Body of pancreas (tissue), 4 donors: ENCODE measurements around the gene DYSF. TPM values are rescaled to one million over a fixed set of nuclear protein-coding genes. Genes with fewer than 3 reads are reported as not detected.

ENCODE experiments used
- ATAC-seq: fragments of 150-250 bp; one replicate; pipeline ENCODE4 v1.9.1; 2016
- DNase-seq, 4 donors: peaks; one replicate each; pipeline ENCODE4 v3.0.0-alpha.2; 2019
- H3K27ac ChIP-seq, 4 donors: fragments of 200-600 bp; sonication (generic); 1 replicate in 3 of 4; 2 replicates in 1 of 4; pipeline versions ENCODE4 v1.5.1 to v1.6.1; 2016 to 2019; ENCODE audit warnings: mild to moderate bottlenecking in 1 of 4, mixed read lengths in 1 of 4, moderate library complexity in 1 of 4
- H3K27me3 ChIP-seq, 2 donors: fragments of 200-600 bp; sonication (generic); one replicate each; pipeline ENCODE4 v1.6.0; 2016; ENCODE audit warnings: mild to moderate bottlenecking in 1 of 2
- H3K36me3 ChIP-seq, 2 donors: fragments of 200-600 bp; sonication (generic); replicated peaks in 1 of 2; 2 replicates each; pipeline ENCODE4 v1.5.1; 2016; ENCODE audit warnings: low read depth in 2 of 2; ENCODE audit not compliant: insufficient read depth in 1 of 2
- H3K4me1 ChIP-seq: fragments of 200-600 bp; sonication (generic); one replicate; pipeline ENCODE4 v1.6.0; 2016
- H3K4me3 ChIP-seq, 2 donors: fragments of 200-600 bp; sonication (generic); 1 replicate in 1 of 2; 2 replicates in 1 of 2; pipeline ENCODE4 v1.5.1; 2016 to 2019
- H3K9me3 ChIP-seq, 3 donors: fragments of 200-600 bp; sonication (generic); 1 replicate in 2 of 3; 2 replicates in 1 of 3; pipeline ENCODE4 v1.5.1; 2016
- POLR2A ChIP-seq, 3 donors: fragments of 450-650 bp; IDR thresholded peaks; one replicate each; pipeline ENCODE4 v1.6.1; 2016; ENCODE audit warnings: antibody characterized with exemption in 3 of 3, mild to moderate bottlenecking in 2 of 3
- WGBS, 2 donors: methylation state at CpG; one replicate each; pipeline ENCODE4 v1.1.5; 2017; 5-methylcytosine and 5-hydroxymethylcytosine counted together
- intact Hi-C: fragments of 100-400 bp; cut with DNase I; formaldehyde crosslinking; loops from one replicate; pipeline ENCODE4 v1.15.1; 2023
- total RNA-seq, 2 donors: library from RNA; depleted of rRNA; stranded (reverse); fragments of >200 nt; gene quantifications; one replicate each; pipeline ENCODE4 v1.1.0, GENCODE V29; 2016
- TF ChIP-seq, protein P1 (sequence below), 7 experiments: fragments of 450-650 bp in 4 of 7; fragments of 200-600 bp in 3 of 7; sonication (generic) in 3 of 7; IDR thresholded peaks; one replicate each; pipeline ENCODE4 v1.5.1; 2016 to 2019; ENCODE audit warnings: antibody characterized with exemption in 7 of 7

Gene DYSF
- total RNA-seq, 2 donors from 2014 or later = 3.1 to 10.9 TPM

DNA sequence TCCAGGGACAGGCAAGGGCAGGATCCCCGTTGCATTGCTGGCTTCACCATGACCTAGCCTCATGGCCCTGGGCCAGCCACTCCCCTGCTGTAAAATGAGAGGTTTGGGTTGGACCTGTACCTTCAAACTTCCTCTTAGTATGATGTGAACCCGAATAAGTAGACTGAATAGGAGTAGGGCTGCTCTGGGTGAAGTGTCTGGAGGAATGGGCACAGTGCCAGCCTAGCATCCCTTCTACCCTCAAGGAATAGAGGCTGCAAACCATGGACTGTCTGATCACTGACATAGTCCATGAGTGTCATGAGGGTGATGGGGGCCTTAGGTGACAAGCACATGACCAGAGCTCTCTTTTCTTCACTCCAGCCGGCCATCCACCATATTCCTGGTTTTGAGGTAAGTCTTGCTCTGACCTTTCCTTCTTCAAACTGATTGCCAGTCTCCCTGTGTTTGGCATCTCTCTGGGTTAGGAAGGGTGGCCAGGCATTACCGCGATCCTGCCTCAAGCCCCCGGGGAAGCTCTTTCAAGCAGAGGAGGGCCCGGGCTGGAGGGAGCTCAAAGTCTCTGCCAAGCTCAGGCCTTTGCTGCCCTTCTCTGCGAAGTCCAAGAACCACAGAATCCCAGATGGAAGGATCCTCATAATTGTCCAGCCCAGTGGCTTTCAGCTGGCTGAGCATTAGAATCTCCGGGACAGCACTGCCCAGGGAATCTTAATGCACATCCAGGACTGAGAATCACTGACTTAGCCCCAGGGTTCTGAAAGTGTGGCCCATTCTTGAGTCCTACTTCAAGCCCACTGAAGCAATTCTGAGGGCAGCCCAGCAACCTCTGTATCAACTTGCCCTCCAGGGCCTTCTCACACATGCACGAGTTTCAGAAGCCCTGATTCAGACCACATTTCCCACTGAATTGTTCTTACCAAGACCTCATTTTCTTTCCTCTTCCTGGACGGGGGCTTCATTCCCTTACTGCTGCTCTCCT is 148.1 kb downstream of the DYSF start:
- Histone ChIP-seq H3K4me3 (no peak overlapping the region), H3K27me3 (no peaks in the 10 kb centered on the region), H3K9me3 (no peaks in the 10 kb centered on the region), H3K27ac (no peak overlapping the region), H3K4me1 (no peaks in the 10 kb centered on the region), H3K36me3 (no peaks in the 10 kb centered on the region)
- no peak for TF ChIP-seq POLR2A (IDR thresholded peaks at IDR 0.05)
- DNase-seq (no peak), ATAC-seq (no peak)
- WGBS, 2 donors = 74 to 86% methylated on average over 10 to 11 of the region's 11 CpGs
- intact Hi-C loops = no loop called here

DNA sequence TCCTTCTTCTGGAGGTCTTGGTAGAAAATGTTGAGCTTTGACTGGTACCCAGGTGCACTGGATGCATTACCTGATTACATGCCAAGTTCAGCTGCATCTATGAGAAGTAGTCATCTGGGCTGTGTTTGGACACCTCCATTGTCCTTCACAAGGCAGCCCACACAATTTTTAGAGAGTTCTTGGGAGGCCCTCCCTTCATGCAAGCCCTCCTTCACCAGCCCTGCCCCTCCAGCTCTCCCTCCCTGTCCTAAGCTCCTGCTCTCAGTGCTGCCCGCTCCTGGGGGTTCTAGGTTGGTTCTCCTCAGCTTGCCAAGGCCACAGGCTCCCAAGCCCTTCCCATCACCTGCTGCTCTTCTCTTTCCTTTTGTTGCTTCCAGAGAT is 148.7 kb downstream of the DYSF start:
- intact Hi-C loops = no loop called here

DNA sequence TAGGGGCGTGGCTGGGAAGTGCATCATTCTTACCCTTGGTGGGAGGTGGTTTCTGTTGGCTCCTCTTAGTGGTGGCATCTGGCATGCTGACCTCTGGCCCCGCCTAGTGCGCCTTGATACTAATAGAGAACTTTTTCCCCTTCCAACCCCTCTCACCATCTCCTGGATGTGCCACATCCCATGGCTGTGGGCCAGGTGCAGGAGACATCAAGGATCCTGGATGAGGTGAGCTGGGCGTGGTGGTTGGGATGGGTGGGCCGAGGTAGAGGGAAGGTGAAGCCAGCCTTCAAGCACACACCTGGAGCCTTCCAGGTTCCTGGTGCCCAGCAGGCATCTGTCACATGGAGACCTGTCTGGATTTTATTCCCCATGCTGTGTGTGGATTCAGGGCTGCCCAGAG is 149.2 kb downstream of the DYSF start:
- Histone ChIP-seq H3K36me3 (no peaks in the 10 kb centered on the region), H3K9me3 (no peaks in the 10 kb centered on the region), H3K27ac (no peak overlapping the region), H3K4me1 (no peaks in the 10 kb centered on the region), H3K4me3 (no peak overlapping the region), H3K27me3 (no peaks in the 10 kb centered on the region)
- intact Hi-C loops = no loop called here
- WGBS, 2 donors = 59 to 78% methylated on average over 4 to 5 of the region's 5 CpGs
- DNase-seq (no peak), ATAC-seq (no peak)
- TF ChIP-seq, protein P1, sequence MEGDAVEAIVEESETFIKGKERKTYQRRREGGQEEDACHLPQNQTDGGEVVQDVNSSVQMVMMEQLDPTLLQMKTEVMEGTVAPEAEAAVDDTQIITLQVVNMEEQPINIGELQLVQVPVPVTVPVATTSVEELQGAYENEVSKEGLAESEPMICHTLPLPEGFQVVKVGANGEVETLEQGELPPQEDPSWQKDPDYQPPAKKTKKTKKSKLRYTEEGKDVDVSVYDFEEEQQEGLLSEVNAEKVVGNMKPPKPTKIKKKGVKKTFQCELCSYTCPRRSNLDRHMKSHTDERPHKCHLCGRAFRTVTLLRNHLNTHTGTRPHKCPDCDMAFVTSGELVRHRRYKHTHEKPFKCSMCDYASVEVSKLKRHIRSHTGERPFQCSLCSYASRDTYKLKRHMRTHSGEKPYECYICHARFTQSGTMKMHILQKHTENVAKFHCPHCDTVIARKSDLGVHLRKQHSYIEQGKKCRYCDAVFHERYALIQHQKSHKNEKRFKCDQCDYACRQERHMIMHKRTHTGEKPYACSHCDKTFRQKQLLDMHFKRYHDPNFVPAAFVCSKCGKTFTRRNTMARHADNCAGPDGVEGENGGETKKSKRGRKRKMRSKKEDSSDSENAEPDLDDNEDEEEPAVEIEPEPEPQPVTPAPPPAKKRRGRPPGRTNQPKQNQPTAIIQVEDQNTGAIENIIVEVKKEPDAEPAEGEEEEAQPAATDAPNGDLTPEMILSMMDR (IDR thresholded peaks at IDR 0.05) = no peak

More for the DNA sequence above, 148.7 kb downstream of the DYSF start:
- H3K36me3 ChIP-seq = no peaks in the 10 kb centered on the region
- H3K27ac ChIP-seq = no peak overlapping the region
- 42 to 100% methylated on average over 1 of the region's 1 CpG for WGBS, 2 donors
- no peaks in the 10 kb centered on the region for H3K9me3 ChIP-seq
- TF ChIP-seq, protein P1 (IDR thresholded peaks at IDR 0.05) = no peak
- no peaks in the 10 kb centered on the region for H3K4me1 ChIP-seq
- no peak overlapping the region for H3K4me3 ChIP-seq
- ATAC-seq (no peak), DNase-seq (no peak)
- no peaks in the 10 kb centered on the region for H3K27me3 ChIP-seq

DNA sequence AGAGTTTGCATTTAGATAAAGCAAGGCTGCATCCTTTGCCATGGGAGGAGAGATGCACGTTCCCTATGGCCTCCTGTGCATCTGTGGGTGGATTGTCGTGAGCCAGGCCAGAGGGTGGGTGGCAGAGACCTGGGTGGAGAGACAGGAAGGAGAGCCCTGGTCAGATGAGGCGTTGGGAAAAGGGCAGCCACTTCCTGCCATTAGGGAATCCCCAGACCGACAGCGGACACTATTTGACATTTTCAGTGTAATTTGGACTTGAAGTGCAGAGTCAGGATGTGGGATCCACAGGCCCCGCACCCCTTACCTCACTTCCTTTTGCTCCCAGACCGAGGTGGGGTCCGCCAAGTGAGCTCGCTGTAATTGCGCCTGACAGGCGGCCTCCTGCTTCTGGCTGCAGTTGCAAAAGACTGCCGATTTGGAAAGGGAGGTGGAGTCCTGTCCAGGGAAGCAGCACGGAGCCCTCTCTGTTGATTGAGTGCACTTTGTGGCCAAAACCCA is 150.0 kb downstream of the DYSF start:
- TF ChIP-seq, protein P1 (IDR thresholded peaks at IDR 0.05) = no peak
- no peak for TF ChIP-seq POLR2A (IDR thresholded peaks at IDR 0.05)
- H3K36me3 ChIP-seq = no peaks in the 10 kb centered on the region
- H3K27ac ChIP-seq = no peak overlapping the region
- H3K4me3 ChIP-seq = no peak overlapping the region
- no peaks in the 10 kb centered on the region for H3K9me3 ChIP-seq
- intact Hi-C loops = no loop called here
- no peaks in the 10 kb centered on the region for H3K4me1 ChIP-seq
- no peaks in the 10 kb centered on the region for H3K27me3 ChIP-seq
- DNase-seq = peak in 3 of 4 donors; percentile 6 to 11 (median 8)
- no peak for ATAC-seq
- 48 to 52% methylated on average over 10 to 13 of the region's 13 CpGs for WGBS, 2 donors

DNA sequence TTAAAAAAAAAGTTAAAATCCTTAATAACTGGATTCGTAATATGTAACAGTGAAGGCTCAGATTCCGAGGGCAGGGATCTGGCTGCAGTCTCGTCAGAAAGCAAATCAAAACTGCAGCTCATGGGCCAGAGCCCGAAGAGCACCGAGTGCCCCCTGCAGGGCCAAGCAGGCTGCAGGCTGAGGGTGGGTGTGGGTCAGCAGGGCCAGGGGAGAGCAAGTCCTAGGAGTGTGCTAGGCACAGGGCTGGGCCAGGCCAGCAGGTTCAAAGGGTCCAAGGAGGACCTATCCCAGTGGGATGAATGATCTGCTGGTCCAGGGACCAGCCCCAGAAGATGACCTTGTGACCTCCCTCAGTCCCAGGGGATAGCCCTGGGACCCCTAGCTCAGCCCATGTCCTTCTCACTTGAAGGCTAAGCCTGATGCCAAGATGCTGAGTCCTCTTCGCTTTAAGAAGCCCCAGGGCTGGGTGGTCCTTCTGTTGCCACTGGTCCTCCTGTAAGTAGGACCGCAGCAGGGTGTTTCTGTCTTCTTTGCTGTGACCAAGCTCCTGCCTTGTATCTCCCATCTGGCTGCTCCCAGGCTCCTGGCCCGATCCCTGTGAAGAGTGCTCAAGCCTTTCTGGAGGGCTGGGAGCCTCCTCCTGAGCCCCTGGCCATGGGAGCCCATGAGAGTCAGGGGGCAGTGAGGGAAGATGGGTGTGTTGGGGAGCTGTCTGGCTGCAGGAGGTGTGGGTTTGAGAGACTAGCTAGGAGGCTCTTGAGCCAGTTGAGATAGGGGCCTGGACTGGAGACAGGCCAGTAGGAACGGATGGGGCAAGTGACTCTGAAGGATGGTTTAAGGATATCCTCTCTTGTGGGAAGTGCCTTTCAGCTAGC is 150.7 kb downstream of the DYSF start:
- TF ChIP-seq POLR2A (IDR thresholded peaks at IDR 0.05) = no peak
- TF ChIP-seq, protein P1 (IDR thresholded peaks at IDR 0.05) = no peak
- ATAC-seq (no peak), DNase-seq (peak in 2 of 4 donors; percentile 2 to 6)
- no peaks in the 10 kb centered on the region for H3K27me3 ChIP-seq
- no peak overlapping the region for H3K27ac ChIP-seq
- WGBS, 2 donors = 66 to 68% methylated on average over 7 to 9 of the region's 9 CpGs
- H3K4me3 ChIP-seq = no peak overlapping the region
- H3K36me3 ChIP-seq = no peaks in the 10 kb centered on the region
- no peaks in the 10 kb centered on the region for H3K4me1 ChIP-seq
- no peaks in the 10 kb centered on the region for H3K9me3 ChIP-seq
- intact Hi-C loops = no loop called here
